Large intestine (tissue), 3 donors: ENCODE measurements around the gene EFCAB5. TPM values are rescaled to one million over a fixed set of nuclear protein-coding genes. Genes with fewer than 3 reads are reported as not detected.
"Not testable (repeated sequence)": the region's sequence is repeated elsewhere in the genome, so short reads cannot be mapped to it uniquely, and the experiment has no call there.

Experiments used
- DNase-seq, 2 donors: peaks; one replicate each; pipeline versions ENCODE4 v3.0.0 to v3.0.0-alpha.2; 2013
- H3K27ac ChIP-seq: one replicate; pipeline ENCODE4 v1.5.1; 2013; ENCODE audit warnings: low read length
- H3K27me3 ChIP-seq: 2 replicates; pipeline ENCODE4 v1.6.1; 2013; ENCODE audit warnings: low read length; ENCODE audit not compliant: control insufficient read depth, insufficient read depth
- H3K36me3 ChIP-seq: 2 replicates; pipeline ENCODE4 v1.6.1; 2013; ENCODE audit warnings: low read length; ENCODE audit not compliant: control insufficient read depth, insufficient read depth
- H3K4me1 ChIP-seq: one replicate; pipeline ENCODE4 v1.6.1; 2013; ENCODE audit warnings: low read length; ENCODE audit not compliant: control insufficient read depth, insufficient read depth
- H3K4me3 ChIP-seq: one replicate; pipeline ENCODE4 v1.5.1; 2013; ENCODE audit warnings: low read length
- H3K9me3 ChIP-seq: one replicate; pipeline ENCODE4 v1.6.1; 2013; ENCODE audit warnings: mild to moderate bottlenecking, low read depth, low read length, moderate library complexity; ENCODE audit not compliant: control insufficient read depth
- WGBS: methylation state at CpG from one replicate; pipeline ENCODE4 v1.1.5; 2013; ENCODE audit warnings: low lambda C conversion rate; ENCODE audit not compliant: insufficient coverage; 5-methylcytosine and 5-hydroxymethylcytosine counted together
- polyA plus RNA-seq: library from polyadenylated mRNA; unstranded; fragments of 120-200 nt; gene quantifications from one replicate; pipeline ENCODE4 v1.2.1, GENCODE V29; 2013

EFCAB5 gene
- polyA plus RNA-seq, 1 donor, result 1.5 TPM

DNA sequence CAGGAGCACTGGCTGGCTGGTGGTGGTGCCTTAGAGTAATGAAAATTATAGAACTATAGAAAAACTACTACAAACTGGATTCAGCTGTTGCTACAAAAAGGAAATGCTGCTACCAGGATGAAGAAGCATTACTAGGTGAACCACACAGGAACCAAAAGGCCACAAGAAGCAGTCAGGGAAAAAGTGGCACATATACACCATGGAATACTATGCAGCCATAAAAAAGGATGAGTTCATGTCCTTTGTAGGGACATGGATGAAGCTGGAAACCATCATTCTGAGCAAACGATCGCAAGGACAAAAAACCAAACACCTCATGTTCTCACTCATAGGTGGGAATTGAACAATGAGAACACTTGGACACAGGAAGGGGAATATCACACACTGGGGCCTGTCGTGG is 5.5 kb upstream of the EFCAB5 start:
- not testable (repeated sequence) for H3K4me3 ChIP-seq, H3K27ac ChIP-seq, H3K27me3 ChIP-seq, H3K4me1 ChIP-seq, H3K9me3 ChIP-seq, H3K36me3 ChIP-seq, DNase-seq
- no CpG with 5 or more reads among the region's 3 CpGs for whole genome bisulfite sequencing

DNA sequence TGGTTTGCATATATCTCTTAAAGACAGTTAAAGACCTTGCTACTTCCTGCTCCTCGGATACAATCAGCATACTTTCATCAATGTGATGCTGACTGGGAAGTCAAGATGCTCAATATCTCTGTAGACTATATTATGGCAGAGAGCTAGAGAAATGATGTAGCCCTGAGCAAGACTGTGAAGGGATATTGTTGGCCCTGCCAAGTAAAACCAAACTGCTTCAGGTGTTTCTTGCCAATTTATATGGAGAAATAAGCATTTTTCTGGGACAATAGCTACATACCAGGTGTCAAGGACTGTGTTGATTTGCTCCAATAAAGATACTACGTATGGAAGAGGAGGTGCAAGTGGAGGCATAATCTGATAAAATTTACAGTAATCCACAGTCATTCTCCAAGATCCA is 4.7 kb upstream of the EFCAB5 start:
- no peak for DNase-seq
- H3K9me3 ChIP-seq, result no peaks in the 10 kb centered on the region
- peaks cover under 1% of the 10 kb centered on the region for H3K4me1 ChIP-seq
- no peak overlapping the region for H3K27ac ChIP-seq
- H3K27me3 ChIP-seq, result no peaks in the 10 kb centered on the region
- WGBS, result no CpG with 5 or more reads among the region's 2 CpGs
- H3K4me3 ChIP-seq, result no peak overlapping the region
- H3K36me3 ChIP-seq, result no peaks in the 10 kb centered on the region

- no peak overlapping the region for H3K4me3 ChIP-seq
- 86% methylated on average over 1 of the region's 2 CpGs for WGBS
Measured at GRCh38 chr17:29945281-29945680, 3.8 kb downstream of the EFCAB5 start.

DNA sequence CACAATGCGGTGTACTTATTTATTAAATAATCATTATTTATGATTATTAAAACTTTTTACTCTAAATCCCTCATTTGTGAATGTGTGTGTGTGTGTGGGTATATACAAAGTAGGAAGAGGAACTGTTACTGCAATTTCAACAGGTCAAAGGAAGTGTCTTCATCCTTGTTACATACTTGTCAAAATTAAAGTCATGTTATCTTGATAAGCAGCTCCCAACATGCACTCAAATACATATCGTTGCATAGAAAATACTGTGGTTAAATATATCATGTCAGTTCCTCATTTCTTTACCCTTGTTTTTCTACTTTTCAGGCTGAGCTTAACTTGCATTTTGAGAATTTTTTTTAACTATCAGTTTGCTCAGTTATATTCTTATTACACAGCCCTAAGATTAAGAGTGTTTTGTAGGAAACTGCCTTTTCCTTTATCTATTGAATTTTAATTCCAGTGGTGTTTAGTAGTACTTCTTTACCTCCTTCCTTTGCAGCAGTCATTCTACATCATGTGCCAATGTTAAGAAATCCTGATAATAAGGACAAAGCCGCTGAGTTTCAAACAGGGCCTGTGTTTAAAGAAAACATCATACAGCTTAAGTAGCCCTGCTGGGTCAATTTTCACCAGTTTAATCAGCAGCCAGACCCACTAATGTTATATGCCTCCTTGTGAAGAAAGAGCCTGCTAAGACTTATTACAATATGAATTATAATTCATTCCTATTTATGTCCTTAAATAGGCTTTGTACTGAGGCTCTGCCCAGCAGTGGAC is 7.2 kb downstream of the EFCAB5 start:
- Histone ChIP-seq H3K36me3 (no peaks in the 10 kb centered on the region), H3K4me1 (no peaks in the 10 kb centered on the region), H3K9me3 (no peaks in the 10 kb centered on the region), H3K4me3 (no peak overlapping the region), H3K27ac (no peak overlapping the region), H3K27me3 (no peaks in the 10 kb centered on the region)
- no peak for DNase-seq
- WGBS, result no CpG with 5 or more reads among the region's 3 CpGs

More at GRCh38 chr17:29945281-29945680, 3.8 kb downstream of the EFCAB5 start:
- Histone ChIP-seq H3K4me1 (no peaks in the 10 kb centered on the region), H3K27me3 (no peaks in the 10 kb centered on the region), H3K36me3 (no peaks in the 10 kb centered on the region), H3K27ac (no peak overlapping the region), H3K9me3 (no peaks in the 10 kb centered on the region)
- no peak for DNase-seq

DNA sequence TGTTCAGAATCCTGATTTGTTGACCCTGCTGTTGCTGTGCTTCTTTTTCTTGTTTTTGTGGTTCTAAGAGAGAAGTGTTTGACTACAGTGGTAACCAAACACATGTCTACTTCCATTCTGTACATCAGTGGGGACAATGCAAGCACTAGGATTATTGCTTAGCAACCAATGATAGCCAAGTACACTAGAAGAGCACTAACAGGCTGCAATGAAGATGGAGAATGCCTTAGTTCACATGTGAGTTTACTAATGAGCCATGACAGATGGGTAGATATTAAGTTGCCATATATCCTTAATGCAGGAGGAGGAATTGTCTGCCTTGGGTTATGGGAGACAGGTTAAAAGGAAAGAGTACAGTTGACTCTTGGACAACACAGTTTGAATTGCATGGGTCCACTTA is 8.3 kb downstream of the EFCAB5 start:
- no peaks in the 10 kb centered on the region for H3K27me3 ChIP-seq
- H3K4me1 ChIP-seq, result no peaks in the 10 kb centered on the region
- H3K4me3 ChIP-seq, result no peak overlapping the region
- no peak for DNase-seq
- H3K9me3 ChIP-seq, result peaks cover 8% of the 10 kb centered on the region
- no peak overlapping the region for H3K27ac ChIP-seq
- no peaks in the 10 kb centered on the region for H3K36me3 ChIP-seq

DNA sequence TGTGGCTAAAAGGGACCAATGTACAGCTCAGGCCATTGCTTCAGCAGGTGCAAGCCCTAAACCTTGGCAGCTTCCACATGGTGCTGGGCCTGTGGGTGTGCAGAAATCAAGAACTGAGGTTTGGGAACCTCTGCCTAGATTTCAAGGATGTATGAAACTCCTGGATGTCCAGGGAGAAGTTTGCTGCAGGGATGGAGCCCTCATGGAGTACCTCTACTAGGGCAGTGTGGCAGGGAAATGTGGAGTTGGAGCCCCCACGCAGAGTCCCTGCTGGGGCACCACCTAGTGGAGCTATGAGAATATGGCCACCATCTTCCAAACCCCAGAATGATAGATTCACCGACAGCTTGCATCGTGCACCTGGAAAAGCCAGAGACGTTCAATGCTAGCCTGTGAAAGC is 13.0 kb downstream of the EFCAB5 start:
- H3K36me3 ChIP-seq, result no peaks in the 10 kb centered on the region
- H3K4me3 ChIP-seq, result no peak overlapping the region
- H3K27ac ChIP-seq, result no peak overlapping the region
- H3K27me3 ChIP-seq, result no peaks in the 10 kb centered on the region
- H3K9me3 ChIP-seq, result peaks cover 8% of the 10 kb centered on the region
- DNase-seq, result no peak
- H3K4me1 ChIP-seq, result no peaks in the 10 kb centered on the region
- no CpG with 5 or more reads among the region's 4 CpGs for WGBS

DNA sequence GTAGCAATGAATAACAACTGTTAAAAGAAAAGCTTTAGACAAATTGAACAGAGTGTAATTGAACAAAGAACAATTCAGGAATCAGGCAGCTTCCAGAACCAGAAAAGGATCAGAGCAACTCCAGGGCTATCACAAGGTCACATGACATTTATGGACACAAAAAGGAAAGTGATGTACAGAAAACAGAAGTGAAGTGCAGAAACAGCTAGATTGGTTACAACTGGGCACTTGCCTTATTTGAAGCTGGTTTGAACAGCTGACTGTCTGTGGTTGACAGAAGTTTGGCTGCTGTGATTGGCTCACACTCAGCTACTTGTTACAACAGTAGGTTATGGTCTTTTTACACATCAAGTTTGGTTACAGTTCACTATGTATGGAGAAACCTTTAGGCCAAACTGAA is 14.8 kb downstream of the EFCAB5 start:
- Histone ChIP-seq H3K4me3 (no peak overlapping the region), H3K4me1 (no peaks in the 10 kb centered on the region), H3K36me3 (no peaks in the 10 kb centered on the region), H3K27ac (no peak overlapping the region), H3K9me3 (peaks cover 8% of the 10 kb centered on the region), H3K27me3 (no peaks in the 10 kb centered on the region)
- DNase-seq, result no peak

DNA sequence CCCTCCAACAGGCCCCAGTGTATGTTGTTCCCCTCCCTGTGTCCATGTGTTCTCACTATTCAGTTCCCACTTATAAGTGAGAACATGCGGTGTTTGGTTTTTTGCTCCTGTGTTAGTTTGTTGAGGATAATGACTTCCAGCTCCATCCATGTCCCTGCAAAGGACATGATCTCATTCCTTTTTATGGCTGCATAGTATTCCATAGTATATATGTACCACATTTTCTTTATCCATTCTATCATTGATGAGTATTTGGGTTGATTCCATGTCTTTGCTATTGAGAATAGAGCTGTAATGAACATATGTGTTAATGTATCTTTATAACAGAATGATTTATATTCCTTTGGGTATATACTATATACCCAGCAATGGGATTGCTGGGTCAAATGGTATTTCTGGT is 16.1 kb downstream of the EFCAB5 start:
- H3K4me1 ChIP-seq, DNase-seq, H3K27ac ChIP-seq, H3K4me3 ChIP-seq, H3K36me3 ChIP-seq, H3K9me3 ChIP-seq, H3K27me3 ChIP-seq: not testable (repeated sequence)
- no CpG with 5 or more reads among the region's 1 CpG for WGBS

- no peak for DNase-seq
- Histone ChIP-seq H3K4me1 (no peaks in the 10 kb centered on the region), H3K9me3 (peaks cover 6% of the 10 kb centered on the region), H3K36me3 (no peaks in the 10 kb centered on the region), H3K27me3 (no peaks in the 10 kb centered on the region), H3K4me3 (no peak overlapping the region), H3K27ac (no peak overlapping the region)
- no CpG with 5 or more reads among the region's 4 CpGs for WGBS
Measured at GRCh38 chr17:29958947-29959657, 17.7 kb downstream of the EFCAB5 start.

DNA sequence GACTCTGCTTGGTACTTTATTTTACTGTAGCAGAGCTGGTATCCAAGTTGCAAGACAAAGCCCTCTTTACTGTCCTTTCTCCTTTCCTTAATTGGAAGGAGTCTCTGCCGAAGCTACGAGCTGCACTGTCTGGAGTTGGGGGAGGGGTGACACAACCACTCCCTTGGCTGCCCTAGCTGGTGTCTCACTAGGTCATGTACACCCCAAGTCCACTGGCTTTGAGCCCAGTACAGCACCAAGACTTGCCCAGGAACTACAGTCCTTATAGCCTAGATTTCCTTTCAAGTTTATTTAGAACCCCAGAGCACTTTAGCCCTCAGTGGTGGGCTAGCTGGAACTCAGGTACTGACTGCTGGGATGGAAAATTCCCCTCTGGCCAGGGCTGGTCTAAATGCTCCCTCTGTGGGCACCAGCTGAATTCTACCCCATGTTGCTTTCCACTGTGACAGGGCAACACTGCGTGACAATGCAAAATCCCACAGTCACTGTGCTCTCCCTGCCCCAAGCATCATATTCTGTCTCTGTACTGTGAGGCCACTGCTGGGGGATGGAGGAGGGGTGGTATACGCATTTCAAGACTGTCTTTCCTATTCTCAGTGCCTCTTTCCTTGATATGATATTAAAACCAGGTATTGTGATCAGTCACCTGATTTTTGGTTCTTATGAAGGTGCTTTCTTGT is 18.4 kb downstream of the EFCAB5 start:
- Histone ChIP-seq H3K27ac (no peak overlapping the region), H3K4me3 (no peak overlapping the region), H3K36me3 (no peaks in the 10 kb centered on the region), H3K27me3 (no peaks in the 10 kb centered on the region), H3K9me3 (no peaks in the 10 kb centered on the region), H3K4me1 (no peaks in the 10 kb centered on the region)
- no peak for DNase-seq
- WGBS, result no CpG with 5 or more reads among the region's 4 CpGs
